ENCODE data around the gene CUX1. TPM values are rescaled to one million over a fixed set of nuclear protein-coding genes. Genes with fewer than 3 reads are reported as not detected.

Gene CUX1
- total RNA-seq, 1 donor from 2014 or later = 56.5 TPM

- Mint-ChIP-seq H3K4me3 (ENCODE audit: unreplicated experiment) (no peak overlapping the region), H3K27me3 (ENCODE audit: unreplicated experiment) (peaks cover 1% of the 10 kb centered on the region), H3K36me3 (ENCODE audit: unreplicated experiment) (no peaks in the 10 kb centered on the region), H3K9me3 (ENCODE audit: unreplicated experiment) (peaks cover 4% of the 10 kb centered on the region), H3K4me1 (ENCODE audit: low read depth, unreplicated experiment) (peaks cover 5% of the 10 kb centered on the region), H3K27ac (ENCODE audit: unreplicated experiment) (no peak overlapping the region)
- TF ChIP-seq, protein P1, sequence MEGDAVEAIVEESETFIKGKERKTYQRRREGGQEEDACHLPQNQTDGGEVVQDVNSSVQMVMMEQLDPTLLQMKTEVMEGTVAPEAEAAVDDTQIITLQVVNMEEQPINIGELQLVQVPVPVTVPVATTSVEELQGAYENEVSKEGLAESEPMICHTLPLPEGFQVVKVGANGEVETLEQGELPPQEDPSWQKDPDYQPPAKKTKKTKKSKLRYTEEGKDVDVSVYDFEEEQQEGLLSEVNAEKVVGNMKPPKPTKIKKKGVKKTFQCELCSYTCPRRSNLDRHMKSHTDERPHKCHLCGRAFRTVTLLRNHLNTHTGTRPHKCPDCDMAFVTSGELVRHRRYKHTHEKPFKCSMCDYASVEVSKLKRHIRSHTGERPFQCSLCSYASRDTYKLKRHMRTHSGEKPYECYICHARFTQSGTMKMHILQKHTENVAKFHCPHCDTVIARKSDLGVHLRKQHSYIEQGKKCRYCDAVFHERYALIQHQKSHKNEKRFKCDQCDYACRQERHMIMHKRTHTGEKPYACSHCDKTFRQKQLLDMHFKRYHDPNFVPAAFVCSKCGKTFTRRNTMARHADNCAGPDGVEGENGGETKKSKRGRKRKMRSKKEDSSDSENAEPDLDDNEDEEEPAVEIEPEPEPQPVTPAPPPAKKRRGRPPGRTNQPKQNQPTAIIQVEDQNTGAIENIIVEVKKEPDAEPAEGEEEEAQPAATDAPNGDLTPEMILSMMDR (IDR thresholded peaks at IDR 0.05; ENCODE audit: partially characterized antibody, unreplicated experiment) = no peak
- no peak for DNase-seq
Measured at GRCh38 chr7:101775181-101775580, 42.2 kb upstream of the CUX1 start.

GRCh38 chr7:101778026-101778580, 39.3 kb upstream of the CUX1 start:
- Mint-ChIP-seq H3K4me3 (ENCODE audit: unreplicated experiment) (peak overlapping the region; percentile 25), H3K27me3 (ENCODE audit: unreplicated experiment) (peaks cover 1% of the 10 kb centered on the region), H3K4me1 (ENCODE audit: low read depth, unreplicated experiment) (peaks cover 5% of the 10 kb centered on the region), H3K36me3 (ENCODE audit: unreplicated experiment) (no peaks in the 10 kb centered on the region), H3K27ac (ENCODE audit: unreplicated experiment) (no peak overlapping the region), H3K9me3 (ENCODE audit: unreplicated experiment) (peaks cover 4% of the 10 kb centered on the region)
- TF ChIP-seq, protein P1 (IDR thresholded peaks at IDR 0.05; ENCODE audit: partially characterized antibody, unreplicated experiment) = no peak
- DNase-seq = no peak

GRCh38 chr7:101779267-101779666, 38.2 kb upstream of the CUX1 start:
- Mint-ChIP-seq H3K4me3 (ENCODE audit: unreplicated experiment) (no peak overlapping the region), H3K9me3 (ENCODE audit: unreplicated experiment) (peaks cover 4% of the 10 kb centered on the region), H3K36me3 (ENCODE audit: unreplicated experiment) (no peaks in the 10 kb centered on the region), H3K27me3 (ENCODE audit: unreplicated experiment) (peaks cover 1% of the 10 kb centered on the region), H3K27ac (ENCODE audit: unreplicated experiment) (no peak overlapping the region), H3K4me1 (ENCODE audit: low read depth, unreplicated experiment) (peaks cover 6% of the 10 kb centered on the region)
- DNase-seq = no peak
- TF ChIP-seq, protein P1 (IDR thresholded peaks at IDR 0.05; ENCODE audit: partially characterized antibody, unreplicated experiment) = no peak

DNA sequence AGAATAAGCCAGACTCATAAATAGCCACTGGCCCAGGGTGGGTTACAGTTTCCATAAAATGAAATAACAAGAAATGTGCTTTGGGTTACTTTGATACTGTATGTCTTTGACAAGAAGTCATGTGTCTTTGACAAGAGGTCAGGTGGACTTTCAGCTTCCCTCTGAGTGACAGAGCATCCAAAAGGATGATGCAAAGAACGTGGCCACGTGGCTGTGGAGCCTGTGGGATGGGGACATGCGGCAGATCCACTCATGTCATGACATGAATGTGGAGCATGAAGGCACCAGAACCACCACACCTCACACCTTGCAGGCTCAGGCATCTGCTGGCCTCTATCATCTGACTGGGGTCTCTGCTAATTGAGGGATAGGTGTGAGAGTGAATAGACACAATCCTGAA, 37.1 kb upstream of the CUX1 start:
- peaks cover 16% of the 10 kb centered on the region for H3K4me1 Mint-ChIP-seq (ENCODE audit: low read depth, unreplicated experiment)
- peaks cover 1% of the 10 kb centered on the region for H3K27me3 Mint-ChIP-seq (ENCODE audit: unreplicated experiment)
- H3K4me3 Mint-ChIP-seq (ENCODE audit: unreplicated experiment) = no peak overlapping the region
- TF ChIP-seq, protein P1 (IDR thresholded peaks at IDR 0.05; ENCODE audit: partially characterized antibody, unreplicated experiment) = no peak
- no peaks in the 10 kb centered on the region for H3K36me3 Mint-ChIP-seq (ENCODE audit: unreplicated experiment)
- H3K9me3 Mint-ChIP-seq (ENCODE audit: unreplicated experiment) = peaks cover 4% of the 10 kb centered on the region
- DNase-seq = no peak
- H3K27ac Mint-ChIP-seq (ENCODE audit: unreplicated experiment) = no peak overlapping the region

GRCh38 chr7:101781439-101781838, 36.0 kb upstream of the CUX1 start:
- Mint-ChIP-seq H3K27me3 (ENCODE audit: unreplicated experiment) (peaks cover 1% of the 10 kb centered on the region), H3K4me1 (ENCODE audit: low read depth, unreplicated experiment) (peaks cover 11% of the 10 kb centered on the region), H3K9me3 (ENCODE audit: unreplicated experiment) (peaks cover 4% of the 10 kb centered on the region), H3K27ac (ENCODE audit: unreplicated experiment) (no peak overlapping the region), H3K4me3 (ENCODE audit: unreplicated experiment) (no peak overlapping the region), H3K36me3 (ENCODE audit: unreplicated experiment) (no peaks in the 10 kb centered on the region)
- no peak for DNase-seq
- TF ChIP-seq, protein P1 (IDR thresholded peaks at IDR 0.05; ENCODE audit: partially characterized antibody, unreplicated experiment) = no peak
